Measurements from ENCODE around the gene OLFM1. TPM values are rescaled to one million over a fixed set of nuclear protein-coding genes. Genes with fewer than 3 reads are reported as not detected.

OLFM1 gene
- total and polyA plus RNA-seq, 9 of the 15 experiments (the other 6 are each of a cell fraction or from before 2014, with no cell fraction given), result not detected

GRCh38 chr9:135131488-135131887 is 44.0 kb downstream of the OLFM1 start:
- intact Hi-C loops (cut with micrococcal nuclease), result no loop called here
- Histone ChIP-seq H3K79me2 (ENCODE audit: control insufficient read depth, insufficient read depth, low read length) (no peaks in the 10 kb centered on the region), H3K27me3 (ENCODE audit: control insufficient read depth in 2 of 2, insufficient read depth in 2 of 2, low read length in 2 of 2) (peaks cover 2 to 56% of the 10 kb centered on the region in 2 experiments; a peak in 3 of 5 replicates), H2AFZ (ENCODE audit: low read depth, low read length) (no peak overlapping the region), H3K4me2 (ENCODE audit: insufficient read depth, low read length) (no peak overlapping the region), H3K4me1 (replicated peaks in 1 of 2; ENCODE audit: control insufficient read depth in 2 of 2, insufficient read depth in 2 of 2, low read length in 2 of 2) (peaks cover 4 to 11% of the 10 kb centered on the region in 2 experiments; a peak in 3 of 5 replicates), H3K36me3 (ENCODE audit: control insufficient read depth, insufficient read depth, low read length) (no peaks in the 10 kb centered on the region), H3K9me1 (ENCODE audit: control insufficient read depth, insufficient read depth, low read length) (no peaks in the 10 kb centered on the region), H4K20me1 (replicated peaks; ENCODE audit: control insufficient read depth, insufficient read depth, low read length) (no peaks in the 10 kb centered on the region), H3K27ac (ENCODE audit: extremely low read depth, low read depth, low read length) (no peak overlapping the region), H3K9me3 (replicated peaks; ENCODE audit: control insufficient read depth, insufficient read depth, low read depth, low read length) (no peaks in the 10 kb centered on the region), H3K4me3 (no peak overlapping the region), H3K9ac (ENCODE audit: insufficient read depth in 1 of 2, low read depth in 2 of 2, low read length in 2 of 2) (no peak overlapping the region)
- TF ChIP-seq, protein P1, sequence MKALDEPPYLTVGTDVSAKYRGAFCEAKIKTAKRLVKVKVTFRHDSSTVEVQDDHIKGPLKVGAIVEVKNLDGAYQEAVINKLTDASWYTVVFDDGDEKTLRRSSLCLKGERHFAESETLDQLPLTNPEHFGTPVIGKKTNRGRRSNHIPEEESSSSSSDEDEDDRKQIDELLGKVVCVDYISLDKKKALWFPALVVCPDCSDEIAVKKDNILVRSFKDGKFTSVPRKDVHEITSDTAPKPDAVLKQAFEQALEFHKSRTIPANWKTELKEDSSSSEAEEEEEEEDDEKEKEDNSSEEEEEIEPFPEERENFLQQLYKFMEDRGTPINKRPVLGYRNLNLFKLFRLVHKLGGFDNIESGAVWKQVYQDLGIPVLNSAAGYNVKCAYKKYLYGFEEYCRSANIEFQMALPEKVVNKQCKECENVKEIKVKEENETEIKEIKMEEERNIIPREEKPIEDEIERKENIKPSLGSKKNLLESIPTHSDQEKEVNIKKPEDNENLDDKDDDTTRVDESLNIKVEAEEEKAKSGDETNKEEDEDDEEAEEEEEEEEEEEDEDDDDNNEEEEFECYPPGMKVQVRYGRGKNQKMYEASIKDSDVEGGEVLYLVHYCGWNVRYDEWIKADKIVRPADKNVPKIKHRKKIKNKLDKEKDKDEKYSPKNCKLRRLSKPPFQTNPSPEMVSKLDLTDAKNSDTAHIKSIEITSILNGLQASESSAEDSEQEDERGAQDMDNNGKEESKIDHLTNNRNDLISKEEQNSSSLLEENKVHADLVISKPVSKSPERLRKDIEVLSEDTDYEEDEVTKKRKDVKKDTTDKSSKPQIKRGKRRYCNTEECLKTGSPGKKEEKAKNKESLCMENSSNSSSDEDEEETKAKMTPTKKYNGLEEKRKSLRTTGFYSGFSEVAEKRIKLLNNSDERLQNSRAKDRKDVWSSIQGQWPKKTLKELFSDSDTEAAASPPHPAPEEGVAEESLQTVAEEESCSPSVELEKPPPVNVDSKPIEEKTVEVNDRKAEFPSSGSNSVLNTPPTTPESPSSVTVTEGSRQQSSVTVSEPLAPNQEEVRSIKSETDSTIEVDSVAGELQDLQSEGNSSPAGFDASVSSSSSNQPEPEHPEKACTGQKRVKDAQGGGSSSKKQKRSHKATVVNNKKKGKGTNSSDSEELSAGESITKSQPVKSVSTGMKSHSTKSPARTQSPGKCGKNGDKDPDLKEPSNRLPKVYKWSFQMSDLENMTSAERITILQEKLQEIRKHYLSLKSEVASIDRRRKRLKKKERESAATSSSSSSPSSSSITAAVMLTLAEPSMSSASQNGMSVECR (CRISPR knock-in tag; IDR thresholded peaks at IDR 0.05), result no peak
- TF ChIP-seq NRF1 (conservative IDR thresholded peaks at IDR 0.05 in 1 of 2, IDR thresholded peaks at IDR 0.05 in 1 of 2), result 0 out of 4 replicates have a peak, but pooled peaks of 1 of the 2 experiments have one; percentile 29
- ChIA-PET POLR2A (interaction anchor here (1.1 kb wide), 1 partner anchor 15 kb away, joined by 3 read pairs; no protein-coding TSS in a partner anchor), CTCF (ENCODE audit: low intra/inter-chr PET ratio) (no interaction called here)
- in situ Hi-C loops (cut with MboI), result no loop called here
- no TSS peak for BruUV-seq (replicated peaks)
- ATAC-seq (no peak), FAIRE-seq (no peak), DNase-seq (ENCODE audit: extremely low read depth in 1 of 4, low spot score in 3 of 4) (no peak)
- WGBS (ENCODE audit: insufficient coverage, low coverage, missing lambda C conversion rate), result under 1% methylated on average over 8 of the region's 8 CpGs

Data from K562 (cell line).